Activated CD4-positive, alpha-beta memory T cell treated with anti-CD3 and anti-CD28 coated beads for 36 hours (primary cell): Measurements from ENCODE around the gene C19orf67. TPM values are rescaled to one million over a fixed set of nuclear protein-coding genes. Genes with fewer than 3 reads are reported as not detected.

Experiments used
- CTCF ChIA-PET: fragments of 350-600 bp; sonication (Branson Sonifier 250); formaldehyde crosslinking; loops from one replicate; lab custom pipeline; 2021; ENCODE audit warnings: antibody characterized with exemption, inconsistent platforms; lab: Charles Lee
- POLR2A ChIA-PET: fragments of 350-600 bp; sonication (Branson Sonifier 250); formaldehyde crosslinking; loops from one replicate; lab custom pipeline; 2021; ENCODE audit warnings: antibody characterized with exemption; lab: Charles Lee
- DNase-seq: peaks from one replicate; pipeline ENCODE4 v3.0.0-alpha.2; 2020
- H3K27ac Mint-ChIP-seq: one replicate; pipeline ENCODE4 v1.8.0; 2021; ENCODE audit warnings: mixed read lengths
- H3K27me3 Mint-ChIP-seq: one replicate; pipeline ENCODE4 v1.8.0; 2021; ENCODE audit warnings: mixed read lengths
- H3K36me3 Mint-ChIP-seq: one replicate; pipeline ENCODE4 v1.8.0; 2021; ENCODE audit warnings: mixed read lengths
- H3K4me1 Mint-ChIP-seq: one replicate; pipeline ENCODE4 v1.8.0; 2021; ENCODE audit warnings: low read depth, mixed read lengths
- H3K4me3 Mint-ChIP-seq: one replicate; pipeline ENCODE4 v1.8.0; 2021; ENCODE audit warnings: mild to moderate bottlenecking, mixed read lengths
- H3K9me3 Mint-ChIP-seq: one replicate; pipeline ENCODE4 v1.8.0; 2021; ENCODE audit warnings: mixed read lengths
- intact Hi-C: fragments of 100-400 bp; cut with micrococcal nuclease; formaldehyde crosslinking; loops from one replicate; pipeline ENCODE4 v1.15.1; 2023
- total RNA-seq, 2 experiments: library from RNA; stranded (reverse); gene quantifications; one replicate each; pipeline ENCODE4 v1.2.3, GENCODE V29; 2021

C19orf67 gene
- total RNA-seq, 2 experiments from 2014 or later = not detected

DNA sequence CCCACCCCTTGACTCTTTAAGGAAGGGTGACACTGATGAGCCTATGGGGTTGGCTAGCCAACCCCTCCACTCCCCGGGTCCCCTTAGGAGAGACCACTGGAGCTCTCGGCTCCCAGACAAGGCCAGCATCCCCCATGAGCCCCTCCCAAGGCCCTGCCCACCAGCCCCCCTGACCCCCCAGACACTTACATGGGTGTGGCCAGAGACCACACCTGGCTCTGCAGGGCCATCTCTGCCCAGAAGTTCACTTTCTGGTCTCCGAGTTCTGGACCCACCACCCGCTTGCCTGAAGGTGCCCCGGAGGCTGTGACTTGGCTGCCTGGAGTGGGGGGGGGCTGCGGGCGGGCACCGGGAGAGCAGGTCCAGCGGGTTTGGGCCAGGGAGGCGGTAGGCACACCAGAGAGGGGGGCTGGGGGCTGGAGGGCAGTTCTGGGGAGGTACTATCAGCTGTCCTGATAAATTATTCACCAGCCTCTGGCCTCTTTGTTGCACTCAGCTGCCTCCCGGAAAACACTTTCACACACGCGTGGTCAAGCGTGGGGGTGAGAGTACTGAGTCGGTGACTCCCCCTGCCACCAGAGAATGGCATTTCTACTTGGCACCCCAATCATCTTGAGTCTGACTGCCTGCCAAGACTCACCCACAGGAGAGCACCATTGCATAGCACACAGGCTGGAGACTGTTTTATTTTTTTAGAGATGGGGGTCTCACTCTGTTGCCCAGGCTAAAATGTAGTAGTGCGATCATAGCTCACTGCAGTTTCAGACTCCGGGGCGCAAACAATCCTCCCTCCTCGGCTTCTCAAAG lies 23.6 kb downstream of the C19orf67 start, which contains the start of gene PALM3:
Gene PALM3 (minus strand): TSS at position 326 of the 807 bp plus-strand sequence. CDS start 96 bp downstream, at position 230.
- no peak within 1 kb of the TSS for H3K4me3 Mint-ChIP-seq
- H3K9me3 Mint-ChIP-seq = no peaks in the 10 kb centered on the region
- intact Hi-C loops = no loop called here
- H3K4me1 Mint-ChIP-seq = peaks cover 15% of the 10 kb centered on the region
- ChIA-PET POLR2A (no interaction called here), CTCF (interaction anchor here (3.9 kb wide), 1 partner anchor 9 kb away, joined by 83 read pairs; the partner anchor contains the start of gene MISP3)
- no peak for DNase-seq
- peaks cover 15% of the 10 kb centered on the region for H3K27me3 Mint-ChIP-seq
- no peaks in the 10 kb centered on the region for H3K36me3 Mint-ChIP-seq
- no peak within 1 kb of the TSS for H3K27ac Mint-ChIP-seq

DNA sequence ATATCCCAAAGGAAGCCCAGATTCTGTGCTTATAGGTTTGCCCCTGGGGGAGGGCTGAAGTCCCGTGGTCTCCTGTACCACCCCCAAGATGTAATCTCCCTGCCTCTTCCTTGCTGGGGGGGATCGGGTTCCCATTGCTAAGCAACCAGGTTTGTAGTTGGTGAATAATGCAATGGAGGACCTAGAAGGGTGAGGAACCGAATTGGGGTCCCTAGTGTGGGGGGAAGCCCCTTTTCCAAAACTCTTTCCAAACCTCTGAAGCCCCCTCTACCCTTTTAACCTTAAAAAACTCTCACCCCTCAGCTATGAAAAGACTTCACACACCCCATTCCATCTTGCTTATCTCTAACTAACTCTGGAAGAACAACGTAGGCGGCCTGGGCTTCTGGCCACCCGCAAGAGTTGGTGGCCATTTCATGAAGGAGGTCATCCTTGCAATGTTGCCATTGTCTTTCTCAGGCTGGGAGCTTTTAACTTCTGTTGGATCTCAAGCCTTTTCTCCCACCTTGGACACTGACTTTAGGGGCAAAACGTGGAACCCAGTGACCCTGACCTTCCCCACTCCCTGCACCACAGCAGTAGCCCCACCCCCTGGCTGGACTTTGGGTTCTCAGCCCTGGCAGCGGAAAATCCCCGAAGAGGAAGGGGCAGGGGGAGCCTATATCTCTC lies 24.4 kb downstream of the C19orf67 start:
- intact Hi-C loops = no loop called here
- DNase-seq = no peak
- CTCF ChIA-PET = interaction anchor here (1.2 to 5.6 kb wide), 6 partner anchors 10 to 181 kb away, joined by 3 to 99 read pairs (median 8); partner anchors contain the start of genes IL27RA and MISP3
- Mint-ChIP-seq H3K4me1 (peaks cover 15% of the 10 kb centered on the region), H3K4me3 (no peak overlapping the region), H3K9me3 (no peaks in the 10 kb centered on the region), H3K27me3 (peaks cover 15% of the 10 kb centered on the region), H3K36me3 (no peaks in the 10 kb centered on the region), H3K27ac (no peak overlapping the region)
- POLR2A ChIA-PET = interaction anchor here (1.0 kb wide), 1 partner anchor 55 kb away, joined by 3 read pairs; the partner anchor contains the start of gene RFX1

GRCh38 chr19:14059652-14060155 lies 25.9 kb downstream of the C19orf67 start:
- Mint-ChIP-seq H3K27me3 (peaks cover 15% of the 10 kb centered on the region), H3K4me3 (no peak overlapping the region), H3K36me3 (no peaks in the 10 kb centered on the region), H3K9me3 (no peaks in the 10 kb centered on the region), H3K27ac (no peak overlapping the region), H3K4me1 (peaks cover 15% of the 10 kb centered on the region)
- CTCF ChIA-PET = interaction anchor here (0.7 to 5.6 kb wide), 25 partner anchors 12 to 183 kb away, joined by 3 to 99 read pairs (median 6); partner anchors contain the start of genes ASF1B, IL27RA, MISP3 and NANOS3
- DNase-seq = no peak
- POLR2A ChIA-PET = no interaction called here
- intact Hi-C loops = loop anchor here (5.0 kb wide), 1 partner anchor 157 kb away; no protein-coding TSS in a partner anchor

DNA sequence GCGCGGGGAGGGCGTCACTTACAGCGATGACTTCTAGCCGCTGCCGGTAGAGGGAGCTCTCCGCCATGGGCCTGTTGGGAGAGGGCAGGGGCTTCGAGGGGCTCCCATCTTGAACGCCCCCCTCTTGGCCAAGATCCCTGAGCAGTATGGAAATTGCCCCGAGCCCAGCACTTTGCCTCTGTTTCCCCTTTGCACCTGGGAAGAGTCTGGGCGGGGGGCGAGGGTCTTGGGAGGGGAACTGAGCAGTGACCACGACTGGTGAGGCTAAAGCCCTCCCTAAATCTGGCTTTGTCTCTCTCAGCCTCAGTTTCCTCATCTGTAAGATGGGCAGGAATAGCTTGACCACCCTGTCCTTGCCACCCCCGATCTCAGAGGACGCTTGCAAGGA lies 26.5 kb downstream of the C19orf67 start:
- POLR2A ChIA-PET = no interaction called here

GRCh38 chr19:14058182-14059092 lies 27.1 kb downstream of the C19orf67 start:
- Mint-ChIP-seq H3K27ac (no peak overlapping the region), H3K9me3 (no peaks in the 10 kb centered on the region), H3K4me3 (peak overlapping the region; percentile 62), H3K27me3 (peaks cover 15% of the 10 kb centered on the region), H3K36me3 (no peaks in the 10 kb centered on the region), H3K4me1 (peaks cover 15% of the 10 kb centered on the region)
- POLR2A ChIA-PET = no interaction called here
- DNase-seq = no peak
- intact Hi-C loops = loop anchor here (5.0 kb wide), 1 partner anchor 156 kb away; no protein-coding TSS in a partner anchor
- CTCF ChIA-PET = interaction anchor here (0.6 to 5.6 kb wide), 31 partner anchors 12 to 1296 kb away, joined by 3 to 99 read pairs (median 5); partner anchors contain the start of genes ASF1B, IL27RA, MISP3 and NANOS3

More for the DNA sequence above, 26.5 kb downstream of the C19orf67 start:
- Mint-ChIP-seq H3K9me3 (no peaks in the 10 kb centered on the region), H3K27me3 (peaks cover 15% of the 10 kb centered on the region), H3K4me1 (peaks cover 15% of the 10 kb centered on the region), H3K4me3 (no peak overlapping the region), H3K36me3 (no peaks in the 10 kb centered on the region), H3K27ac (no peak overlapping the region)
- DNase-seq = peak; percentile 62
- intact Hi-C loops = loop anchor here (5.0 kb wide), 1 partner anchor 157 kb away; no protein-coding TSS in a partner anchor
- CTCF ChIA-PET = interaction anchor here (0.6 to 5.6 kb wide), 34 partner anchors 12 to 723 kb away, joined by 3 to 99 read pairs (median 4); partner anchors contain the start of genes ASF1B, IL27RA, MISP3 and NANOS3

DNA sequence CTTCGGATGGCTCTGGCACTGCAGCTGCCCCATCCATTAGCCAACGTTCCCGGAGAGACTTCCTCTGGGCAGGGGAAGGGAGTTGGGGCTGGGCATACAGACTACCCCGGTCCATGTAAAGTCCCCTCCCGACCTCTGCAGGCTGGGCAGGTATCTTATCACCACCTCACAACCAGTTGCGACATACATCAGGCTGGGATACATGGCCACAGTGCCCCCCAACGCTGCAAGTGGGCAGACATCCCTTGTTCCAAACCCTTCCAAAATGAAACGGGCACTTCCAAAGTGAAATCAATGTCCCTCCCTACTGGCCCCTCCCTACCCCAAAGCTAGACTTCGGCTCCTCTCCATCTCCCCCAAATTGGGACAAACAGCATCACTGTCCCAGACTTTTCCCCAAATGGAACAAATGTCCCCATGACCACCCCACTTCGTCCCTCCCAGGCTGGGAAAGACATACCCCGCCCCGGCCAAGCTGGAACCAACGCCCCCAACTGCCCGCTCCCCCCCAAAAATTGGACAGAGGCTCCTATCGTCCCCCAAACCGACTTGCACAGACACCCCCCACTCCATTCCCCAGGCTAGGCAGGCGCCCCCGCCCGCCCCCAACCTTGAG lies 28.7 kb downstream of the C19orf67 start:
- DNase-seq = no peak
- intact Hi-C loops = loop anchor here (5.0 kb wide), 1 partner anchor 155 kb away; no protein-coding TSS in a partner anchor
- Mint-ChIP-seq H3K27me3 (peaks cover 13% of the 10 kb centered on the region), H3K27ac (no peak overlapping the region), H3K4me1 (peaks cover 15% of the 10 kb centered on the region), H3K9me3 (peaks cover 7% of the 10 kb centered on the region), H3K36me3 (peaks cover 12% of the 10 kb centered on the region), H3K4me3 (peak overlapping the region; percentile 23)
- CTCF ChIA-PET = interaction anchor here (0.7 to 5.6 kb wide), 8 partner anchors 10 to 1295 kb away, joined by 3 to 99 read pairs (median 5); partner anchors contain the start of genes ASF1B, MISP3 and NANOS3
- POLR2A ChIA-PET = no interaction called here

DNA sequence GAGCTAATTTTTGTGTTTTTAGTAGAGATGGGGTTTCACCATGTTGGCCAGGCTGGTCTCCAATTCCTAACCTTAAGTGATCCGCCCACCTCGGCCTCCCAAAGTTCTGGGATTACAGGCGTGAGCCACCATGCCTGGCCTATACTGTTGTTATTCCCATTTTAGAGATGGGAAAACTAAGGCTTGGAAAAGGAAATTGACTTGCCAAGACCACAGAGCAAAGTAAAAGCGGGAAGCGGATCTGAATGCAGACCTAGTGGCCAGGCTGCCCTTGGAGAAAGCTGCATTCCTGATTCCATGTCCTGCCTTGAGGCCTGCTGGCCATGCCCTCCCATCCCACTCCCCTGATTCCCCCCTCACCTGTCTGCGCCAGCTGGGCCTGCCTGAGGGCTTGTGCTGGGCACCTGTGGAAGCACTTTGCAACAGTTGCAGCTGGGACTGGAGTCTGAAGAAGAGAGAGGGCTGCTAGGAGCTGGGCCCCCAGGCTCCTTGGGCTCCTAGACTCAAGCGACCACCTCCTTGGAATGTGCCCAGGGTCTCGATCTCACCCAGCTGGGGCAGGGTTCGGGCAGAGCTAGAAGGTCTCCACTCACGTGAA lies 29.4 kb downstream of the C19orf67 start:
- Mint-ChIP-seq H3K36me3 (peaks cover 16% of the 10 kb centered on the region), H3K27ac (no peak overlapping the region), H3K4me3 (no peak overlapping the region), H3K27me3 (peaks cover 12% of the 10 kb centered on the region), H3K9me3 (peaks cover 7% of the 10 kb centered on the region), H3K4me1 (peaks cover 15% of the 10 kb centered on the region)
- DNase-seq = no peak
- POLR2A ChIA-PET = no interaction called here
- CTCF ChIA-PET = interaction anchor here (0.7 to 5.6 kb wide), 3 partner anchors 9 to 292 kb away, joined by 3 to 99 read pairs (median 4); no protein-coding TSS in a partner anchor
- intact Hi-C loops = loop anchor here (5.0 kb wide), 1 partner anchor 154 kb away; no protein-coding TSS in a partner anchor

DNA sequence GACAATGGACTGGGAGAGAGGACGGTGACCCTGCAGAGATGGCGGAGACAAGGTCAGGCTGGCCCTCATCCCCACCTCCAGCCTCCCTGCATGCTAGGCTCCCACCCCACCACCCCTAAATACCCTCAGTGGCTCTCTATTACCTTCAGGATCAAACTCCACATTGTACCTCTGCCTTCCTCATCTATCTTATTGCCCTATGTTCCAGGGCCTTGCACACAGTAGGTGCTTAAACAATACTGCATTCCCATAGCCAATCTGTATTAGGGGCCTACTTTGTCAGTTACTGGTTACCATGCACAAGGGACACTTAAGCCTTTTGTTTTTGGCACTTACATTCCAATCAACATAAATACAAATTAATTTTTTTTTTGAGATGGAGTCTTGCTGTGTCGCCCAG lies 30.2 kb downstream of the C19orf67 start:
- H3K27me3 Mint-ChIP-seq = peaks cover 12% of the 10 kb centered on the region
- POLR2A ChIA-PET = no interaction called here
- no peak overlapping the region for H3K4me3 Mint-ChIP-seq
- no peak overlapping the region for H3K27ac Mint-ChIP-seq
- peaks cover 15% of the 10 kb centered on the region for H3K4me1 Mint-ChIP-seq
- no peak for DNase-seq
- CTCF ChIA-PET = no interaction called here
- peaks cover 7% of the 10 kb centered on the region for H3K9me3 Mint-ChIP-seq
- H3K36me3 Mint-ChIP-seq = peaks cover 23% of the 10 kb centered on the region
- intact Hi-C loops = loop anchor here (5.0 kb wide), 1 partner anchor 153 kb away; no protein-coding TSS in a partner anchor

GRCh38 chr19:14054721-14055120 lies 30.9 kb downstream of the C19orf67 start:
- POLR2A ChIA-PET = no interaction called here
- CTCF ChIA-PET = interaction anchor here (0.9 to 1.5 kb wide), 2 partner anchors 17 to 215 kb away, joined by 3 to 6 read pairs; partner anchors contain the start of gene MISP3
- DNase-seq = no peak
- H3K9me3 Mint-ChIP-seq = peaks cover 7% of the 10 kb centered on the region
- peaks cover 15% of the 10 kb centered on the region for H3K4me1 Mint-ChIP-seq
- H3K36me3 Mint-ChIP-seq = peaks cover 28% of the 10 kb centered on the region
- no peak overlapping the region for H3K4me3 Mint-ChIP-seq
- peaks cover 11% of the 10 kb centered on the region for H3K27me3 Mint-ChIP-seq
- intact Hi-C loops = loop anchor here (5.0 kb wide), 1 partner anchor 152 kb away; no protein-coding TSS in a partner anchor
- no peak overlapping the region for H3K27ac Mint-ChIP-seq

DNA sequence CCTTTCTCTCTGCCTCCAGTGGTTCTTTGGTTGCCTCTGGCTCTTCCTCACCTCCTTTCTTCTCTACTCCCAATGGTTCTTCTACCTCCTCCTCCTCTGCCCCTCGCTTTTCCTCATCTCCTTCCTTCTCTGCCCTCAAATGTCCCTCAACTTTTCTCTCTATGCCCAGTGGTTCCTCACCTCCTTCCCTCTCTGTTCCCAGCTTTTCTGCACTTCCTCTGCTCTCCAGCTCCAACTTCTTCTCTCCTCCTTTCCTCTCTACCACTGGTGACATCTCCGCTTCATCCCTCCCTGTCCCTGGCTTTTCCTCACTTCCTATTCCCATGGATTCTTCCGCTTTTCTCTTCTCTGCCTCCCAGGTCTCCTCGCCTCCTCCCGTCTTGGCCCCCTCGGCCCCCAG lies 31.5 kb downstream of the C19orf67 start:
- no peak for DNase-seq
- no peak overlapping the region for H3K4me3 Mint-ChIP-seq
- H3K4me1 Mint-ChIP-seq = peaks cover 15% of the 10 kb centered on the region
- peaks cover 8% of the 10 kb centered on the region for H3K27me3 Mint-ChIP-seq
- H3K27ac Mint-ChIP-seq = no peak overlapping the region
- peaks cover 29% of the 10 kb centered on the region for H3K36me3 Mint-ChIP-seq
- ChIA-PET POLR2A (no interaction called here), CTCF (interaction anchor here (0.9 to 1.5 kb wide), 2 partner anchors 18 to 214 kb away, joined by 3 to 6 read pairs; partner anchors contain the start of gene MISP3)
- intact Hi-C loops = no loop called here
- H3K9me3 Mint-ChIP-seq = peaks cover 7% of the 10 kb centered on the region
